Kidney tubule cell (primary cell): ENCODE data around the gene IQGAP2.

Experiments used
- DNase-seq: peaks from one replicate; pipeline ENCODE4 v3.0.0-alpha.2; 2018; ENCODE audit warnings: low spot score

Gene IQGAP2

GRCh38 chr5:76476474-76477038 lies 73.5 kb downstream of the IQGAP2 start:
- DNase-seq, result no peak

- DNase-seq, result no peak
These were observed 74.0 kb downstream of the IQGAP2 start for GRCh38 chr5:76477061-76477460.

- DNase-seq, result no peak
These were observed 74.5 kb downstream of the IQGAP2 start for GRCh38 chr5:76477571-76477970.

- no peak for DNase-seq
These were observed 76.2 kb downstream of the IQGAP2 start for GRCh38 chr5:76479281-76479680.

GRCh38 chr5:76479973-76480667 lies 77.0 kb downstream of the IQGAP2 start:
- DNase-seq, result no peak

- no peak for DNase-seq
These were observed 79.9 kb downstream of the IQGAP2 start for GRCh38 chr5:76482984-76483383.

- DNase-seq, result no peak
These were observed 80.3 kb downstream of the IQGAP2 start for GRCh38 chr5:76483433-76483832.

- no peak for DNase-seq
These were observed 80.8 kb downstream of the IQGAP2 start for GRCh38 chr5:76483881-76484280.

GRCh38 chr5:76485511-76485910 lies 82.4 kb downstream of the IQGAP2 start:
- no peak for DNase-seq

GRCh38 chr5:76487386-76487785 lies 84.3 kb downstream of the IQGAP2 start:
- DNase-seq, result no peak

GRCh38 chr5:76487821-76488220 lies 84.7 kb downstream of the IQGAP2 start:
- no peak for DNase-seq

- no peak for DNase-seq
These were observed 85.9 kb downstream of the IQGAP2 start for GRCh38 chr5:76488969-76489368.

- DNase-seq, result no peak
These were observed 87.0 kb downstream of the IQGAP2 start for GRCh38 chr5:76489877-76490688.

- DNase-seq, result no peak
These were observed 87.9 kb downstream of the IQGAP2 start for GRCh38 chr5:76490960-76491359.

GRCh38 chr5:76492819-76493189 lies 89.7 kb downstream of the IQGAP2 start:
- DNase-seq, result no peak

GRCh38 chr5:76493190-76493837 lies 90.2 kb downstream of the IQGAP2 start:
- no peak for DNase-seq

- no peak for DNase-seq
These were observed 91.1 kb downstream of the IQGAP2 start for GRCh38 chr5:76494201-76494600.

- DNase-seq, result no peak
These were observed 92.8 kb downstream of the IQGAP2 start for GRCh38 chr5:76495870-76496269.

GRCh38 chr5:76497065-76497460 lies 94.0 kb downstream of the IQGAP2 start:
- no peak for DNase-seq

- no peak for DNase-seq
These were observed 95.1 kb downstream of the IQGAP2 start for GRCh38 chr5:76497986-76498717.

- DNase-seq, result no peak
These were observed 96.5 kb downstream of the IQGAP2 start for GRCh38 chr5:76499507-76500161.
